Activated T-helper 17 cell treated with anti-CD3 and anti-CD28 coated beads, Interleukin-2, amount 50 U/mL, for 72 hours (primary cell): Measurements from ENCODE around the gene EFCAB12. TPM values are rescaled to one million over a fixed set of nuclear protein-coding genes. Genes with fewer than 3 reads are reported as not detected.
A peak's percentile ranks its signal among the peaks of the same experiment; 100 is the strongest.
"Not testable (repeated sequence)": the region's sequence is repeated elsewhere in the genome, so short reads cannot be mapped to it uniquely, and the experiment has no call there.

Experiments used
- ATAC-seq: fragments of 150-1000 bp; cut with Tn5 transposase; replicated peaks from 2 replicates; pipeline ENCODE4 v1.10.0; 2021; ENCODE audit warnings: mild to moderate bottlenecking, moderate library complexity
- H3K27ac Mint-ChIP-seq: one replicate; pipeline ENCODE4 v1.8.0; 2022; ENCODE audit warnings: mixed read lengths
- H3K27me3 Mint-ChIP-seq: one replicate; pipeline ENCODE4 v1.8.0; 2022; ENCODE audit warnings: mixed read lengths
- H3K36me3 Mint-ChIP-seq: one replicate; pipeline ENCODE4 v1.8.0; 2022; ENCODE audit warnings: low read depth, mild to moderate bottlenecking, mixed read lengths
- H3K4me1 Mint-ChIP-seq: one replicate; pipeline ENCODE4 v1.8.0; 2022; ENCODE audit warnings: mixed read lengths
- H3K4me3 Mint-ChIP-seq: one replicate; pipeline ENCODE4 v1.8.0; 2022; ENCODE audit warnings: mild to moderate bottlenecking, mixed read lengths
- H3K9me3 Mint-ChIP-seq: one replicate; pipeline ENCODE4 v1.8.0; 2022; ENCODE audit warnings: mixed read lengths
- total RNA-seq, 2 donors: library from RNA; stranded (reverse); gene quantifications; one replicate each; pipeline ENCODE4 v1.2.3, GENCODE V29; 2022

Gene EFCAB12
- total RNA-seq, 2 donors from 2014 or later: 0.63 to 1.7 TPM

DNA sequence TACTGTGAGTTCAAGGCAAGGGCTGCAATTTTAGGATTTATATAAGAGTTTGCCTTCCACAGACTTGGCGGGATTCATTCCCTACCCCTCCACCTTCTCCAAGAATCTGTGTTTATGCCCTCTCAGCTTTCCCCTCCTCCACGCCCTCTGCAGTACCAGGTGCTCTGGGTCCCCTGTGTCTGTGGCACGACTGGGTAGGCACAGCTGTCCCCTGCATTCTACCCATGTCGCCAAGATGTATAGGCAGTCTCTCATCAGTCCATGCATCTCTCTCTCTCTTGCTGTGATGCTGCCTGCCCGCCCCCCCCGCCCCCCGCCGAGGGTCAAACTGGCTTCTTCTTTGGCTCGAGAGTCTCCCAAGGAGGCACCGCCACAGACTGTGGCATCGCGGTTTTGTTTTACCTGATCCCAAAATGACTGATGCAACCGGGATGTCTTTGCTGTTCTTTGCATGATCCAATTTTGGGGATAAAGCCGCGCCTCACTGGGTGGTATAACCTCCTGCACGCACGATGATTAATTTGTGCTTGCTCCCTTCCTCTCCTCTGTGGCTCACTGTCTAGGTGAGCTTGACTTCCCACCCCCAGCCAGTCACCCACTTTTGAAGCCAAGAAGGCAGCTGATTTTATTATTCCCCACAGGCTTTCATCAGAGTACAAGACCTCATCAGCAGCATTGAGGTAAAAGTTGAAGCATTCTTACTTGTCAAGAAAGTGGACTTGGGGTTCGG is 43.7 kb downstream of the EFCAB12 start:
- Mint-ChIP-seq H3K36me3 (peaks cover 31% of the 10 kb centered on the region), H3K9me3 (no peaks in the 10 kb centered on the region), H3K4me1 (no peaks in the 10 kb centered on the region), H3K27ac (peak overlapping the region; percentile 62), H3K27me3 (no peaks in the 10 kb centered on the region), H3K4me3 (no peak overlapping the region)
- no peak for ATAC-seq

DNA sequence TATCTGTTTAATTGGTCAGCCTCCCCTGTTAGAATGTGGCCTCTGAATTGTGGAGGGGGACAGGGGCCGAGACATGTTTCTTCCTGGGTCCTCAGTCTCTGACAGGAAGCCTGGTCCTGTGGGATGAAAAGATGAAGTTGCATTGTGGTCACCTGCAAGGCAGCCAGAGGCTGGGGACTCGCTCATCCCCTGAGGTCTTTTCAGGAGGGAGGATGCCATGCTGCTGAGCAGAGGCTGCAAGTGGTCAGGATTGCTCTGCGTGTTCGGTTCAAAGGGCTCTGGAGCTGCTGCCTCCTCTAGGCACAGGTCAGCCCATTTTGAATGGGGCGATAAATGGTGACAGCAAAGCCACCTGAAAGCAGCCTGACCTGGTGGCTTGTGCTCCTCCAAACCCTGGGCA is 44.3 kb downstream of the EFCAB12 start:
- not testable (repeated sequence) for H3K9me3 Mint-ChIP-seq, H3K27me3 Mint-ChIP-seq, H3K4me1 Mint-ChIP-seq, H3K27ac Mint-ChIP-seq, ATAC-seq, H3K4me3 Mint-ChIP-seq
- H3K36me3 Mint-ChIP-seq: peaks cover 25% of the 10 kb centered on the region

DNA sequence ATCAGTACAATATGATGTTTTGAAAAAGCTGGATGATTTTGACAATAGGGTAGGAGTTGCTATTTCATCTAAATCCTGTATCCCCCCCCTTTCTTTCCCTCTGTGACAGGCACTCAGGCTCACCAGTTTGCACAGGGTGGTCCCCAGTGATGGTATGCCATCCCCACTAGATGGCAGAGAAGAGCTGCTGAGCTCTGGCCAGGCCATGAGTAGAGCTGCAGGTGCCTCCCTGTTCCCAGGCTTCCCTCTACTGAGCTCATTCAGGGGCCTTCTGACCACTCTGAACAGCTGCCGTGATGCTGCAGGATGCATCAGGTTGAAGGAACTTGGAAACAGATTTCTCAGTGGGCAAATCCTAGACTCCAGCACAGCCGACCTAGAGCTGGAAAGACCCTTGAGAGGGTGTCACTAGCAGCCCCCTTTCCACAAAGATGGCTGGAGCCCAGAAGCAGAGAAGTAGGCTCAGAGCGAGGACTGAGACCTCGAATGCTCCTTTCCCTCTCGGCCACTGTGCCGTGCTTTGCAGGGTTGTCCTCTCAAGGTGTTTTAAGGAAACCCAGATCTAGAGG is 45.1 kb downstream of the EFCAB12 start:
- no peak overlapping the region for H3K4me3 Mint-ChIP-seq
- peak; percentile 89 for ATAC-seq
- peaks cover 18% of the 10 kb centered on the region for H3K36me3 Mint-ChIP-seq
- no peaks in the 10 kb centered on the region for H3K4me1 Mint-ChIP-seq
- no peak overlapping the region for H3K27ac Mint-ChIP-seq
- no peaks in the 10 kb centered on the region for H3K27me3 Mint-ChIP-seq
- no peaks in the 10 kb centered on the region for H3K9me3 Mint-ChIP-seq

DNA sequence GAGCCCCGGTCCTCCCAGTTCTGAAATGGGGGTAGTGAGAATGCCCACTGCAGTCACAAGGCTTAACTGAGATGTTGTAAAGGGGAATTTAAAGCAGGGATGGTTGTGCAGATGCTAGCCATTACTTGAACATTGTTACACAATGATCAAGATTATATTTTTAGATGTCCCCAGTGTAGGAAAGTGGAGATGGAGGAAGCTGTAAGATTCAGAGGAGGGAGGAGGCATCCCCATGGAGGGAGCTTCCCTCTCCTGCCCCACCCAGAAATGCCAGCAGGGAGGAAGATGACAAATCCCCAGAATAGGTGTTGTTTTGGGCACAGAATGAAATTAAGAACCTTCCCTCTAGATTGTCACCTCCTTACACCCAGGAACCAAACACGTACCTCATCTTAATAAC is 46.1 kb downstream of the EFCAB12 start:
- no peak for ATAC-seq
- no peak overlapping the region for H3K4me3 Mint-ChIP-seq
- no peak overlapping the region for H3K27ac Mint-ChIP-seq
- H3K36me3 Mint-ChIP-seq: peaks cover 7% of the 10 kb centered on the region
- H3K9me3 Mint-ChIP-seq: no peaks in the 10 kb centered on the region
- H3K27me3 Mint-ChIP-seq: no peaks in the 10 kb centered on the region
- H3K4me1 Mint-ChIP-seq: no peaks in the 10 kb centered on the region

DNA sequence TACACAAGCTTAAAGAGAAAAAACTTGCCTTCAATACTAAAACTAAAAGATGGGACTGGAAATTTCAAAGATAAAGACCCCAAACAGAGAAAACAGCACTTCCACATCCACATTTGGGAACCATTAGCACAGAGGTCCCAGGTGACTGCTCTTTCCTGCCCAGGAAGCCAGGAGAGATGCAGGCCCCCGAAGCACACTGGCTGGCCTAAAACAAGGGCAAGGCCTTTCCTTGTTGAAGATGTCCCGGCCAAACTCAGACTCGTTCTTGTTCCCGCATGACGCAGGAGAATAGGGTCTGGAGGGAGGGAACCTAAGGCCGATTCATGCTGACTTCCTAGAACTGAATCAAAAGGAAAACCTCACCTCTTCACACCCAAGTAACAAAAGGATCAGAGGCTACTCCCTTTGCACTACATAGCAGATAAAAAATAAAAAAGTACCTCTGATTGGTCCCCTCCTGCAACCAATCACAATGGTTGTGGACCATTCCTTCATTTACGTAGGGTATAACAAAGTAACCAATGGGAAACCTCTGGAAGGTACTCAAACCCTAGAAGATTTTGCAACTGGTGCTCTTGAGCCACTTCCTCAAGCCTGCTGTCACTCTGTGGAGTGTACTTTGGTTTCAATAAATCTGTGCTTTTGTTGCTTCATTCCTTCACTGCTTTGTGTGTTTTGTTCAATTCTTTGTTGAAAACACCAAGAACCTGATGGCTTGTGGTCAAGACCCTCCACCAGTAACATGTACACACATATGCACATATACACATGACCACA is 48.7 kb downstream of the EFCAB12 start:
- ATAC-seq: no peak
- H3K4me3 Mint-ChIP-seq: no peak overlapping the region
- no peaks in the 10 kb centered on the region for H3K27me3 Mint-ChIP-seq
- no peaks in the 10 kb centered on the region for H3K36me3 Mint-ChIP-seq
- H3K4me1 Mint-ChIP-seq: no peaks in the 10 kb centered on the region
- H3K27ac Mint-ChIP-seq: no peak overlapping the region
- H3K9me3 Mint-ChIP-seq: no peaks in the 10 kb centered on the region

- Mint-ChIP-seq H3K9me3 (no peaks in the 10 kb centered on the region), H3K4me3 (no peak overlapping the region), H3K36me3 (no peaks in the 10 kb centered on the region), H3K27ac (no peak overlapping the region), H3K4me1 (no peaks in the 10 kb centered on the region), H3K27me3 (no peaks in the 10 kb centered on the region)
- ATAC-seq: no peak
These were observed 49.5 kb downstream of the EFCAB12 start for GRCh38 chr3:129378949-129379348.

- Mint-ChIP-seq H3K27ac (no peak overlapping the region), H3K36me3 (no peaks in the 10 kb centered on the region), H3K27me3 (no peaks in the 10 kb centered on the region), H3K4me3 (no peak overlapping the region), H3K9me3 (no peaks in the 10 kb centered on the region), H3K4me1 (no peaks in the 10 kb centered on the region)
- ATAC-seq: no peak
These were observed 50.8 kb downstream of the EFCAB12 start for GRCh38 chr3:129377615-129378014.

DNA sequence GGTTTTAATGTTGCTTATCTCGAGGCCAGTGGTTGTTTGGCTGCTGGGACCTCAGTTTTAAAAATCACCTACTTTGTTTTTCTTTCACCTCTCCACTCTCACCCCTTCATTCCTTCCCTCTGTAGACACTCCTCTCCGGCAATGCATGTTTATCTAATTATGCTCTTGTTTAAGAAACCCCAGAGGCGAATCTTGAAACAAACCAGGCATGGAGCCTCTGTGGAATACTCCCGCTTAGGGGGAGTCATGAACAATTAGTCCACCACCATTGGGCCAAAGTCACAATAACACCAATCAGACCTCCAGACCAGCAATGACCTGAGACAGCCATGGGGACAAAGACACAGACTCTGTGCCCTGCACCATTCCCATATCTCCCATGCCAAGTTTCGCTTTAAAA is 53.3 kb downstream of the EFCAB12 start:
- no peak for ATAC-seq
- H3K27me3 Mint-ChIP-seq: no peaks in the 10 kb centered on the region
- no peaks in the 10 kb centered on the region for H3K4me1 Mint-ChIP-seq
- H3K9me3 Mint-ChIP-seq: no peaks in the 10 kb centered on the region
- H3K4me3 Mint-ChIP-seq: no peak overlapping the region
- no peaks in the 10 kb centered on the region for H3K36me3 Mint-ChIP-seq
- H3K27ac Mint-ChIP-seq: no peak overlapping the region

DNA sequence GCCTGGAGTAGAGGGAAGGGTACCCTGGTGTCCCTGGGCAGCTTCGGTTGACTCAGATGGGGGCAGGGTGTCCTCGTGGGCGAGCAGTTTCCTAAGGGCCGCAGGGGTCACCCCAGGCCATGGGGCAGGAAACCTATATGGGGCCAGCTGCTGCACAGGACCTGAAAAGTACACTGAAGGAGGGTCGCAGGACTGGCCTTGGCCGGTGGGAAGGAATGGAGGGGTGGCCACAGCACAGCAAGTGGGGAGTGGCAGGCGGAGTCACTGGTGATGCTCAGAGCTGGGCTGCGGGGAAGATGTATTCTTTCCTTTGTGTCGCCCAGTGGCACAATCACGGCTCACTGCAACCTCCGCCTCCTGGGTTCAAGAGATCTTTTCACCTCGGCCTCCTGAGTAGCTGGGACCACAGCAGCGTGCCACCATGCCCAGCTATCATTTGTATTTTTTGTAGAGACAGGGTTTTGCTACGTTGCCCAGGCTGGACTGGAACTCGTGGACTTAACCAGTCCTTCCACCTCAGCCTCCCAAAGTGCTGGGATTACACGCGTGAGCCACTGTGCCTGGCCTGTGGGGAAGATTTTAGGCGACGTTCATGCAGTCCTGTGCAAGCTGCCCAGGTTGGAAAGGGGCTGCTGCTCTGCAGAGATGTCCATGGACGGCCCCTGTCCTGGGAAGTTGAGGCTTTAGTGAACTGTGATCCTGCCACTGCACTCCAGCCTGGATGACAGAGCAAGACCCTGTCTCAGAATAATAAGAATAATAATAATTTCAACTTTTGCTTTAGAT is 57.2 kb downstream of the EFCAB12 start:
- no peak overlapping the region for H3K4me3 Mint-ChIP-seq
- no peaks in the 10 kb centered on the region for H3K4me1 Mint-ChIP-seq
- H3K27ac Mint-ChIP-seq: no peak overlapping the region
- peak; percentile 12 for ATAC-seq
- no peaks in the 10 kb centered on the region for H3K27me3 Mint-ChIP-seq
- H3K36me3 Mint-ChIP-seq: no peaks in the 10 kb centered on the region
- H3K9me3 Mint-ChIP-seq: no peaks in the 10 kb centered on the region

DNA sequence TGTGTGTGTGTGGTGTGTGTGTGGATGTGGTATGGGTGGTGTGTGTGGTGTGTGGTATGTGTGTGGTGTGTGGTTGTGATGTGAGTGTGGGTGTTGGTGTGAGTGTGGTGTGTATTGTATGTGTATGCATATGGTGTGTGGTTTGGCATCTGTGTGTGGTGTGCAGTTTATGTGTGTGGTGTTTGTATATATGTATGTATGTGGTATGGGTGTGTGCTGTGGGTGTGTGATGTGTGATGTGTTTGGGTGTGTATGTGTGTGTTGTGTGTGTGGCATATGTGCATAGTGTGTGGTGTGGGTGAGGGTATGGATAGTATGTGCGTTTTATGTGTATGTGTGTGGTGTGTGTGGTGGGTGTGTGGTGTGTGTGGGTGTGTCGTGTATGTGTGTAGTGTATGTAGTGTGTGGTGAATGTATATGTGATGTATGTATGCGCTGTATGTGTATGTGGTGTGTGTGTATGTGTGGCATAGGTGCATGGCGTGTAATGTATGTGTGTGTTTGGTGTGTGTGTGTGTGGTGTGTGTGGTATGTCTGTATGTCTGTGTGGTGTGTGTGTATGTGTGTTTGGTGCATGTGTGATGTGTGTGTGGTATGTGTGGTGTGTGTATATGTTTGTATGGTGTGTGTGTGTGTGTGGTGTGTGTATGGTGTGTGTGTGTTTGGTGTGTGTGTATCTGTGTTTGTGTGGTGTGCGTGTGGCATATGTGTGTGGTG is 58.0 kb downstream of the EFCAB12 start:
- Mint-ChIP-seq H3K9me3 (no peaks in the 10 kb centered on the region), H3K27ac (no peak overlapping the region), H3K27me3 (no peaks in the 10 kb centered on the region), H3K36me3 (no peaks in the 10 kb centered on the region), H3K4me1 (no peaks in the 10 kb centered on the region), H3K4me3 (no peak overlapping the region)
- ATAC-seq: no peak

DNA sequence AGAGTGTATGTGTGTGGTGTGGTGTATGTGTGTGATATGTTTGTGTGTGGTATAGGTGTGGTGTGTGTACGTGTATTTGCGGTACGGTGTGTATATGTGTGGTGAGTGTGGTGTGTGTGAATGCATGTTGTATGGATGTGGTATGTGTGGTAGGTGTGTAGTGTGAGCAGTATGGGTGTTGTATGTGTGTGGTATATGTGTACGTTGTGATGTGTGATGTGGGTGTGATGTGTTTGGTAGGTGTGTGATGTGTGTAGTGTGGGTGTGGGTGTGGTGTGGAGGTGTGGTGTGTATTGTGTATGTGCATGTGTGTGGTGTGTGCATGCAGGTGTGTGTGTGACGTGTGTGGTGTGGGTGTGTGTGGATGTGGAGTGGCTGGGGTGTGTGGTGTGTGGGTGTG is 58.7 kb downstream of the EFCAB12 start:
- H3K36me3 Mint-ChIP-seq: no peaks in the 10 kb centered on the region
- H3K9me3 Mint-ChIP-seq: no peaks in the 10 kb centered on the region
- H3K27ac Mint-ChIP-seq: no peak overlapping the region
- no peak for ATAC-seq
- no peaks in the 10 kb centered on the region for H3K4me1 Mint-ChIP-seq
- no peaks in the 10 kb centered on the region for H3K27me3 Mint-ChIP-seq
- H3K4me3 Mint-ChIP-seq: no peak overlapping the region

- Mint-ChIP-seq H3K4me3 (no peak overlapping the region), H3K9me3 (no peaks in the 10 kb centered on the region), H3K36me3 (no peaks in the 10 kb centered on the region), H3K27ac (no peak overlapping the region), H3K27me3 (no peaks in the 10 kb centered on the region), H3K4me1 (no peaks in the 10 kb centered on the region)
- ATAC-seq: no peak
These were observed 60.6 kb downstream of the EFCAB12 start for GRCh38 chr3:129367821-129368220.

DNA sequence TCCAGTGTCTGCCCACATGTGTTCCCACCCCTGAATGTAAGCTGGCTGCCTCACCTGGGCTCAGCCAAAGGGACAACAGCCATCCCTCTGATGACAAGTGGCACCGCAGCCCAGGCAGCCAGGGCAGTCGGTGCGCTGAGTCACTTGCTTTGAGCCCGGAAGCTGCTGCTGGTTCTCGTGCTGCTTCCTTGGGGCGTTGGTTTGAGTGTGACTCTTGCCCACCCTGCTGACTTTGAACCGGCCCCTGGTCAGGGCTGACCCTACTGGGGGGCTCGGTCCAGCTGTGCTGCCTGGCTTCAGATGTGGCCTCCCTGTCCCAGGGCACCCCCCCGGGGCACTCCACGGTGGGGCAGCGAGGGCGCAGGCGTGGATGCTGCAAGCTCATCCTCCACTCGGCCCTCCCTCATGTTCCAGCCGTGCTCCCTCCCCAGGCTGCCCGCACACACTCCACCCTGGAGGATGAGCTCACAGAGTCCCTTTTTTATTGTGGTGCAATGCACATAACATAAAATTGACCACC is 62.1 kb downstream of the EFCAB12 start:
- ATAC-seq: no peak
- Mint-ChIP-seq H3K4me1 (no peaks in the 10 kb centered on the region), H3K27ac (no peak overlapping the region), H3K27me3 (no peaks in the 10 kb centered on the region), H3K4me3 (no peak overlapping the region), H3K36me3 (no peaks in the 10 kb centered on the region), H3K9me3 (no peaks in the 10 kb centered on the region)
